HG02884 (cell line): ENCODE measurements around the gene BRI3.

Experiments
- ATAC-seq: cut with Tn5 transposase; IDR thresholded peaks from one replicate; pipeline ENCODE4 v1.9.1; 2021; ENCODE audit warnings: mild to moderate bottlenecking, moderate library complexity; ENCODE audit not compliant: unreplicated experiment

Gene BRI3

GRCh38 chr7:98285157-98286092, 3.9 kb downstream of the BRI3 start:
- no peak for ATAC-seq

- ATAC-seq, result no peak
Measured at GRCh38 chr7:98286093-98286539, 4.6 kb downstream of the BRI3 start.

GRCh38 chr7:98286701-98287485, 5.4 kb downstream of the BRI3 start:
- ATAC-seq, result no peak

- no peak for ATAC-seq
Measured at GRCh38 chr7:98287486-98287959, 6.0 kb downstream of the BRI3 start.

- ATAC-seq, result no peak
Measured at GRCh38 chr7:98288064-98288823, 6.8 kb downstream of the BRI3 start.

- no peak for ATAC-seq
Measured at GRCh38 chr7:98289333-98289875, 7.9 kb downstream of the BRI3 start.

GRCh38 chr7:98291717-98292116, 10.2 kb downstream of the BRI3 start:
- ATAC-seq, result no peak

GRCh38 chr7:98293265-98293664, 11.8 kb downstream of the BRI3 start:
- no peak for ATAC-seq

GRCh38 chr7:98293746-98294145, 12.3 kb downstream of the BRI3 start:
- no peak for ATAC-seq

GRCh38 chr7:98294326-98294725, 12.8 kb downstream of the BRI3 start:
- no peak for ATAC-seq

GRCh38 chr7:98294798-98295382, 13.4 kb downstream of the BRI3 start:
- ATAC-seq, result peak; percentile 69

GRCh38 chr7:98295467-98296192, 14.1 kb downstream of the BRI3 start:
- ATAC-seq, result no peak

GRCh38 chr7:98296833-98297232, 15.3 kb downstream of the BRI3 start:
- no peak for ATAC-seq

GRCh38 chr7:98297626-98298286, 16.3 kb downstream of the BRI3 start:
- ATAC-seq, result no peak

GRCh38 chr7:98300595-98301372, 19.3 kb downstream of the BRI3 start:
- no peak for ATAC-seq

- ATAC-seq, result no peak
Measured at GRCh38 chr7:98301693-98302470, 20.4 kb downstream of the BRI3 start.

GRCh38 chr7:98303176-98303865, 21.8 kb downstream of the BRI3 start:
- ATAC-seq, result no peak
